Transverse colon (tissue), 4 donors: ENCODE results near the gene VMP1.
"Not testable (repeated sequence)": the region's sequence is repeated elsewhere in the genome, so short reads cannot be mapped to it uniquely, and the experiment has no call there.

Experiments used
- EP300 ChIP-seq: sonication (generic); formaldehyde crosslinking; IDR thresholded peaks from one replicate; pipeline ENCODE4 v1.6.1; 2017; ENCODE audit warnings: antibody characterized with exemption, low read depth
- POLR2A ChIP-seq: fragments of 450-650 bp; IDR thresholded peaks from one replicate; pipeline ENCODE4 v1.6.1; 2016; ENCODE audit warnings: antibody characterized with exemption, mild to moderate bottlenecking, moderate library complexity
- POLR2AphosphoS5 ChIP-seq, 3 donors: sonication (generic); formaldehyde crosslinking; IDR thresholded peaks; one replicate each; pipeline ENCODE4 v1.6.1; 2016; ENCODE audit warnings: antibody characterized with exemption in 3 of 3
- TF ChIP-seq, protein P1 (sequence below), 5 experiments: fragments of 200-600 bp in 3 of 5; fragments of 450-650 bp in 2 of 5; sonication (generic) in 3 of 5; IDR thresholded peaks; 1 replicate in 2 of 5; 2 replicates in 3 of 5; pipeline ENCODE4 v1.5.1; 2016 to 2017; ENCODE audit warnings: antibody characterized with exemption in 5 of 5, inconsistent platforms in 3 of 5, mild to moderate bottlenecking in 2 of 5, moderate library complexity in 1 of 5

- TF ChIP-seq, protein P1, sequence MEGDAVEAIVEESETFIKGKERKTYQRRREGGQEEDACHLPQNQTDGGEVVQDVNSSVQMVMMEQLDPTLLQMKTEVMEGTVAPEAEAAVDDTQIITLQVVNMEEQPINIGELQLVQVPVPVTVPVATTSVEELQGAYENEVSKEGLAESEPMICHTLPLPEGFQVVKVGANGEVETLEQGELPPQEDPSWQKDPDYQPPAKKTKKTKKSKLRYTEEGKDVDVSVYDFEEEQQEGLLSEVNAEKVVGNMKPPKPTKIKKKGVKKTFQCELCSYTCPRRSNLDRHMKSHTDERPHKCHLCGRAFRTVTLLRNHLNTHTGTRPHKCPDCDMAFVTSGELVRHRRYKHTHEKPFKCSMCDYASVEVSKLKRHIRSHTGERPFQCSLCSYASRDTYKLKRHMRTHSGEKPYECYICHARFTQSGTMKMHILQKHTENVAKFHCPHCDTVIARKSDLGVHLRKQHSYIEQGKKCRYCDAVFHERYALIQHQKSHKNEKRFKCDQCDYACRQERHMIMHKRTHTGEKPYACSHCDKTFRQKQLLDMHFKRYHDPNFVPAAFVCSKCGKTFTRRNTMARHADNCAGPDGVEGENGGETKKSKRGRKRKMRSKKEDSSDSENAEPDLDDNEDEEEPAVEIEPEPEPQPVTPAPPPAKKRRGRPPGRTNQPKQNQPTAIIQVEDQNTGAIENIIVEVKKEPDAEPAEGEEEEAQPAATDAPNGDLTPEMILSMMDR (IDR thresholded peaks at IDR 0.05): not testable (repeated sequence)
- TF ChIP-seq POLR2AphosphoS5 (IDR thresholded peaks at IDR 0.05); POLR2A; EP300: not testable (repeated sequence)
These were observed 83.0 kb downstream of the VMP1 start for GRCh38 chr17:59790418-59790817.
